ENCODE measurements around the gene LMOD1.
"Not testable (repeated sequence)": the region's sequence is repeated elsewhere in the genome, so short reads cannot be mapped to it uniquely, and the experiment has no call there.

The LMOD1 gene

DNA sequence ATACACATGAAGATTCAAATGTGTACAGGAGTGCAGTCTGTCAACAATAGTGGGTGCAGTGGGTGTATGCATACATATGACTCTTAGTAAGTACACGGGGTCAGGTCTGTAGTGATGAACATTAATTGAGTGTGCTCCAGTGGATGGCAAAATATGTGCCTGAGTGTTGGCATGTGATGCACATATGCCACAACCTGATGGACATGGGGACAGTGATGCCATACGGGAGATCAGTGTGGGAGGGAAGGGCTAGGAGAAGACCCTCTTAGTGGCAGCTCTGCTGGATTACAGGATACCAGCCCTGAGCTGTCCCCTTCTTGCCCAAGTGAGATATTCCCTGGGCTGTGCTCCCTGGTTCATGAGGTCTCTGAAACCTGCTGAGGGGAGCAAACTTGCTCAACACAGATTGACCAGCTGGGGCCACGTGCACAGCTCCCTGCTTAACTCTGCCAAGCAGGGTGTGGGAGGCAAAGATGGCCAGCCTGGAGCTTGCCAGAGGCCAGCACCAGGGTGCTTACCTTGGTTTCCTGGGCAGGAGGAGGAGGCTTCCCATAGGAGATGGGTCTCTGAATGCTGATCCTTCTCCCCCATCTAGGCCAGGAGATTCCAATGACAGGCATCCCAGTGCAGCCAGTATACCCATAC lies 55.4 kb downstream of the LMOD1 start:
- DNase-seq = no peak

DNA sequence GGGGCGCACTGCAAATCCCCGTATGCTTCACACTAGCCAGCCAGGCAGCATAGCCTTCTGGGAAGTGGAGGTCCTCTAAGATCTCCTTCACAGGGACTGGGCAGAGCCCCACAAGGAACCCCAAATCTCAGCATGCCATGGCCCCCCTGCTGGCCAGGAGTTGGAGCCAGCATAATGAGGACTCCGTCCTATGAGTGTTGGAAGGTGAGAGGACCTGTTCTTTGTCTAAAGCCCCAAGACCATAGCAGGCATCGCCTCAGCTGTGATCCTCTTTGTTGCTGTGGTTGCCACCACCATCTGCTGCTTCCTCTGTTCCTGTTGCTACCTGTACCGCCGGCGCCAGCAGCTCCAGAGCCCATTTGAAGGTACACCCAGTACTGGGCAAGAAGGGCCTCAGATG lies 56.1 kb downstream of the LMOD1 start:
- no peak for DNase-seq

GRCh38 chr1:201889090-201889968 lies 57.0 kb downstream of the LMOD1 start:
- no peak for DNase-seq

DNA sequence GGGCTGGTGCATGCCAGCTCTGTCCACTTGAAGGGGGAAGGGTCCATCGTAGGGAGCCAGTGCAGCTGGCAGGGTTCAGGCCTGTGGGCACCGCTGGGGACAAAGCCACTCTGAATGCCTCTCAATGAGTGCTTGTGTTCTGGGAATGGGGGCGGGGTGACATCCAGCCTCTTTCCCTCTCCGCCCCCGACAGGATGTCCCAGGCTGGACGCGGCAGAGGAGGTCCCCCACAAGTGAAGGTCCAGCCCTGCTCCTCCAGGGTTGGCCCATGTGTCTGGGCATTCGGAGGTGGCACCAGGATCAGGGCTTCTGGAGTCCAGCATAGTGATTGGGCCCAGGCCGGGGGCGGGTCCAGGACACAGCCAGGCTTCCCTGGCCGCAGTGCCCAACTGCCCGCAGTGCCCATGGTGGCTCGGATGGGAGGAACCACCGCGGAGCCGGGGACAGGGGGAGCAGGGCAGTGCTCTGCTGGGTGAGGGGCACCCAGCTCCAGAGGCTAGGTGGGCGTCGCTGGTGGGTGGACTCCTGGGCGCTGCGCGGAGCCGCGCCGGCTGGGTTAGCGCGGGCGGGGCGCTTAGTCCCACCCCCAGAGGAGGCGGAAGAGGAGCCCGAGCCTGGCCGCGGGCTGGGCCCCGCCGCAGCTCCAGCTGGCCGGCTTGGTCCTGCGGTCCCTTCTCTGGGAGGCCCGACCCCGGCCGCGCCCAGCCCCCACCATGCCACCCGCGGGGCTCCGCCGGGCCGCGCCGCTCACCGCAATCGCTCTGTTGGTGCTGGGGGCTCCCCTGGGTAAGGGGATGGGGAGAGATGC lies 57.9 kb downstream of the LMOD1 start, which contains the start of gene SHISA4:
SHISA4 (plus strand) TSS at position 617 of the 808 bp plus-strand sequence; CDS start at position 714, 97 bp downstream.
- no peak for DNase-seq

DNA sequence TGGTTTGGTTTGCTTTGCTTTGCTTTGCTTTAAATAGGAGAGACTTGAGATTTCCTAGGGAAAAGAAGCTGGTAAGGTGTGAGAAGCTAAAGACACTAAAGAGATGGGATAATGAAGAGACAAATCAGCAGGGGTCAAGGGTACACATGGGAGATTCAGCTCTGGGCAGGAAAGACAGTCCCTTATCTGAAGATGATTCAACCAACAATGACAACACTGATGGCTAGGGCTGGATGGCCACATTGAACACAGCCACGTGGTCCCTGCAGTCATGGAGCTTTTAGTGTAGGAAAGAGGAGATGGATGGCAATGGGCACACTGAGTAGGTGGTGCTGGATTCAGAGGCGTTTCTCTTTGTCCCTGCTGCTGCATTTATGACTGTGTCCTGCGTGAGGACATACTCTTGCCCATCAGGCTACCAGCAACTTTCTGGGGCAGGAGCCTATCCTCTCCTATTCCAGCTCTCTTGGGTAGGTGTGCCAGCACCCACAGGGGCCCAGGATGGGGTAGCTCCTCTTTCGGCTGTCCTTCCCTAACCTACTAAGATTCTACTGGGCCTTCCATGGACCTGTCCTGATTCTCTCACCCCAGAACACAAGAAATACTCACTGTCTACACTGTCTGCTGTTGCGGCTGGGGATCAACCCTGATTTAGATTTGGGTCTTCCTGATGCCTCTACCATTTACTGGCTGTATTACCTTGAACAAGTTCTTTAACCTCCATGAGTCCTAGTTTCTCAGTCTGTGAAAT lies 59.1 kb downstream of the LMOD1 start:
- DNase-seq = no peak

GRCh38 chr1:201886103-201886885 lies 60.1 kb downstream of the LMOD1 start:
- no peak for DNase-seq

DNA sequence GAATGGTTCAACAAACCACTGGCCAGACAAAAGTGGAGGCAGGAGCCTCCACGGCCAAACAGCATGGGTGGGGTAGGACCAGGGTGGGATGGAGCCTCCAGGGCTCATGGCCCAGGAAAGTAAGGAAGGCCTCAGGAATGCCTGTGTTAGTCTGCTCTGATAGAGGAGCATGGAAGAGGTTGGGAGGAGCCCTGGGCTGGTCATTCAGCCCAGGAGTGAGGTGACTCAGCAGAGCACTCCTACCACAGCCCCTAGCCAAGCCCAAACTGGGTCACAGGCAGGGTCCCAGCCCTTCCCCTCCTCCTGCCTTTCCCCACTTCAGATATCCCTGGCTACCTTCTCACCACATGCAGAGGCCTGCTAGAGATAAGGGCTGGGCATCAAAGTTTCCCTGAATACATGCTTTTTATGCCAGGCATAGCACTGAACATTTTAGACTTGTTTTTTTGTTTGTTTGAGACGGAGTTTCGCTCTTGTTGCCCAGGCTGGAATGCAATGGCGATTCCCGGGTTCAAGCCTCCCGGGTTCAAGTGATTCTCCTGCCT lies 60.7 kb downstream of the LMOD1 start:
- no peak for DNase-seq

- DNase-seq = no peak
Measured at GRCh38 chr1:201884425-201884824, 61.9 kb downstream of the LMOD1 start.

DNA sequence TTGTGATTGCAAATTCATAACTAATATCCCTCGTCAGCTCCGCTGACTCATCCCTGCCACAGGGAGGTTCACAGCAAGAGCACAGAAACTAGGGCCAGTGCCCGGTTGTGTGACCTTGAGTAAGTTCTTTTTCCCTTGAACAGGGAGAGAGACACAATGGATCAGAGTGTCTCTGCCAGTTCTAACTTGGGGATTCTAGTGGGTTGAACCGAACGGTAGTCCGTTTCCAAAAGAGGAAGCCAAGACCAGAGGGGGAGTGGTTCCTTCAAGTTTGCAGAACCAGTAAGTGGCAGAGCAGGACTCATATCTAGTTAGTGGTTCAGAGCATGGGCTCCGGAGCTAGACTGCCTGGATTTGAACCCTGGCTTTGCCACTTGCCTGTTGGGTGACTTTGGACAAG lies 62.6 kb downstream of the LMOD1 start:
- no peak for DNase-seq

DNA sequence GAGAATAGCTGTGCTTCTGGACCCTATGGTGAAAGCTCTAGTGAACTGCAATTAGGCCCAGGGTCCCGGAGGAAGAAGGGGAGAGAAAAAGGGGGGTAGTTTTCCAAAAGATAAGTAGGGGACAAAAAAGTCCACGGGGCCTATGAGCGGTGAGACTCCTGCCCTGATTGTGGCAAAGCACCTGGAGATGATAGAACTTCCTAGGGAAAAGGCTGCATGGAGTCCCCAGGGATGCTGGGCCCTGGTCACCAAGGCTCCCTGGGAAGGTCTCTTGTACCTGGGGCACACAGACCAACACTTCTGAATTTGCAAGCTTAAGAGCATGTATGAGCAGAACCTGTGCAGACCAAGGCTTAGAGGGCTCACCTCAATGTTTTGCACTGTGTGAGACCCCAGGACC lies 63.1 kb downstream of the LMOD1 start:
- no peak for DNase-seq

DNA sequence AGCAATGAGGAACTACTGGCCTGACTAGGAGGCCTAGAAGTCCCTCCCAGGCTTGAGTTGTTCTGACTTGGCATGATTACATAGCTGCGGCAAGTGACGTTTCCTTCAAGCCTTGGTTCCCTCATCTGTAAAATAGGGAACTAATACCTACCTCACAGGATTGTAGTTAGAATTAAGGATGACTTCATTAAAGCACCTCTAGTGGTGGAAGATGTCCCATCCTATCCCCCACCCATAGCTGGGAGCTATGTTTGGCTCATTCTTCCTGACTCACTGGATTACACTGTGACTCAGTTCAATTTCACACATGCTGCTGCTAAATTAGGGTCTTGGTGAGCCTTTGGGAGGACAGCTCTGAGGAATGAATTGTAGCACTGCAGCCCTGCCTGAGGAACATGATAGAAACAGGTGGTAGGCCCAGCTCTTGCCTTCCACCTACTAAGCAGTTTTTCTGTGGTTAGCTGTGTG lies 63.6 kb downstream of the LMOD1 start:
- DNase-seq = no peak

- no peak for DNase-seq
Measured at GRCh38 chr1:201881617-201882016, 64.7 kb downstream of the LMOD1 start.

- no peak for DNase-seq
Measured at GRCh38 chr1:201880928-201881571, 65.3 kb downstream of the LMOD1 start.

DNA sequence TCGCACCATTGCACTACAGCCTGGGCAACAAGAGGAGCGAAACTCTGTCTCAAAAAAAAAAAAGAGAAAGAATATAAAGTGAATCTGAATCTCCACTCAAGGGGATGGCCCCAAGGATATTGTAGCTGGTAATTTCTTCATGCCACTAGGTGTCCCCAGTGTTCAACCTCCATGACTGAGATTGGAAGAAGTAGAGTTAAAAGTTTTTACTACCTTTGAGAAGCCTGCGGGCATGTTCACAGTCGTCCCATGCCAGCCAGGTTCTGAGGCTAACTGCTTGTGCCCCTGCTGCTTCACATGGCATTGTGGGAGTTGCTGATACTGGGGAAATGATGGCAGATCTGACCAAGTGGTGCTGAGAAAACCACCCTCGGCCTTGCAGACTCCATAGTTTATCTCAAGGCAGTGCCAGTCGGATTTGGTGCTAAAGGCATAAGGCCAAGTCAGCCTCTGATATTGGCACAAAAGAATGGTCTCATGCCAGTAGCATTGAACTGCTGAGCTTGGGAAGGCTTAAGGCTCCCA lies 68.4 kb downstream of the LMOD1 start:
- no peak for DNase-seq

DNA sequence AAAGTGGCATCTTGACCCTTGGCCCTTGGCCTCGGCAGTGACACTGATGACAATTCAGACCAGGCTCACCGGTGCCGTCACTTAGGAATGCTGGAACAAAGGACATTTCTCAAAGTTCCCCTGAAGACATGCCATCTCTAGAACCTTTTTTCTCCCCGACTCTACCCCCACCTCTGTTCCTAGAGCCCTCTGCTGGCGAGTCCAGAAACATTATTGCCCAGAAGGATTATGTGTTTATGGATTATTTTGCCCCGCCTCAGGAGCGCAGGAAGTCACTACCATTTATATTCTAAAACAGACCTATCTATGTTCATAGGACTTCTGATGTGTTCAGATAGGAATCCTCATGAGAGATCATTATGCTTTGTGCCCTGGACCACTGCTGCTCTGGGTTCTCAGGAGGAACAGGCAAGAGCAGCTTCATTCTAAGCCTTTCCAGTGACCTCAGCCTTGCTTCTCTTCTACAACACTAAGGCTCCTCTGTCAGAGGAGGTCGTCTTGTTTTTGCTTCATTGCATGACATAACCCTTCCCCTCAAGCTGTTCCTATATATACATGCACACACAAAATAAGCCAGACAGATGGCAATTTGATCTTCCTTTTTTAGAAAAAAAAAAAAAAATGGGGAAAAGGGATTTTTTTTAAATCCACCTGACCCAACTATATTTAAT lies 70.1 kb downstream of the LMOD1 start:
- DNase-seq = no peak

GRCh38 chr1:201874672-201875071 lies 71.7 kb downstream of the LMOD1 start:
- no peak for DNase-seq

GRCh38 chr1:201870397-201870796 lies 76.0 kb downstream of the LMOD1 start:
- no peak for DNase-seq

DNA sequence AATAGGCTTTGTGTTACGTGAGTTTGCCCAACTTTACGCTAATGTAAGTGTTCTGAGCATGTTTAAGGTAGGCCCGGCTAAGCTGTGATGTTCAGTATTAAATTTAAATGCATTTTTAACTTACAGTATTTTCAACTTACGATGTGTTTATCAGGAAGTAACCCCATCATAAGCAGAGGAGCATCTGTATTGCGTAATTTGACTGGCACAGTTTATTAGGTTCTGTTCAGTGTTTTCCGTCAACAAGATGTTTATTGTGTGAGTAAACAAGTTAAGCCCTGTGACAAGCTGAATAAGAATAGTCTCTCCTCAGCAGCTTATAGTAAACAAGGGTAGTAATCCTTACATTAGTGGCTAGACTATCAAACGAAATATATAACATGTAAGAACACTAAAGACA lies 84.9 kb downstream of the LMOD1 start:
- DNase-seq = no peak

DNA sequence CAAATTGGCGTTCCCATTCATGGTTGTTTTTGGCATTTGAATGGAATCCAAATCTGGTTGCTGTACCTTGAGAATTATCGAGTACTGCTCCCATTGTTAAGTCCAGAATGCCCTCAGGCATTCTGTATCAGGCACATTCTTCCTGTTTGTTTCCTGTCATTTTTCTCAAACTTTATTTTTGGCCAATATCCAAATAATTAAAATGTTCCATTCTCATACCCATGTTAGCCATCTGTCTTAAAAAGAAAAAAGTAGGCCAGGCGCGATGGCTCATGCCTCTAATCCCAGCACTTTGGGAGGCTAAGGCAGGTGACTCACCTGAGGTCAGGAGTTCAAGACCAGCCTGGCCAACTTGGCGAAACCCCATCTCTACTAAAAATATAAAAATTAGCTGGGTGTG lies 86.9 kb downstream of the LMOD1 start:
- DNase-seq = no peak

DNA sequence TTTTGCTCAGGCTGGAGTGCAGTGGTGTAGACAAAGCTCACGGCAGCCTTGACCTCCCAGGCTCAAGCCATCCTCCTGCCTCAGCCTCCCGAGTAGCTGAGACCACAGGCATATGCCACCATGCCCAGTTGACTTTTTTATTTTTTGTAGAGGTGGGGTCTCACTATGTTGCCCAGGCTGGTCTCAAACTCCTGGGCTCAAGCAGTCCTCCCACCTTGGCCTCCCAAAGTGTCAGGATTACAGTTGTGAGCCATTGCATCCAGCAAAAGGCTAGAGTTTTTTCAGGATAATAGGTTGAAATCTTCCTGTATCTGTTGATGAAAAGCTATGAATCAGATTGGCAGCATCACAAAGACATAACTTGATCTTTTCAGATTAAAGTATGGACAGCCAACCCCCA lies 89.6 kb downstream of the LMOD1 start:
- DNase-seq = not testable (repeated sequence)
